GM23338 (cell line): ENCODE data around the gene MTA1. TPM values are rescaled to one million over a fixed set of nuclear protein-coding genes. Genes with fewer than 3 reads are reported as not detected.

Experiments
- ATAC-seq: fragments of 200-7000 bp; cut with Tn5 transposase; 3 replicates; pipeline ENCODE4 v1.9.1; 2020
- DNase-seq: peaks from one replicate; pipeline ENCODE4 v3.0.0-alpha.2; 2015; ENCODE audit warnings: low spot score
- H2AFZ ChIP-seq: fragments of 200-600 bp; sonication (generic); 2 replicates; pipeline ENCODE4 v1.8.0; 2016; ENCODE audit warnings: antibody characterized with exemption, mild to moderate bottlenecking, moderate library complexity
- H3F3A ChIP-seq: fragments of 200-600 bp; sonication (generic); replicated peaks from 2 replicates; pipeline ENCODE4 v1.8.0; 2017; ENCODE audit warnings: antibody characterized with exemption, mixed run types, low read depth
- H3K27ac ChIP-seq: fragments of 200-600 bp; sonication (generic); 2 replicates; pipeline ENCODE4 v1.6.1; 2016; ENCODE audit warnings: low read depth
- H3K27me3 ChIP-seq: fragments of 200-600 bp; sonication (generic); 2 replicates; pipeline ENCODE4 v1.8.0; 2016; ENCODE audit warnings: mild to moderate bottlenecking, mixed run types, moderate library complexity; ENCODE audit not compliant: insufficient read depth
- H3K36me3 ChIP-seq: fragments of 200-600 bp; sonication (generic); 2 replicates; pipeline ENCODE4 v1.8.0; 2016; ENCODE audit warnings: mild to moderate bottlenecking; ENCODE audit not compliant: insufficient read depth
- H3K4me1 ChIP-seq: fragments of 200-600 bp; sonication (generic); 2 replicates; pipeline ENCODE4 v1.8.0; 2016; ENCODE audit warnings: mild to moderate bottlenecking, moderate library complexity; ENCODE audit not compliant: insufficient read depth
- H3K4me2 ChIP-seq: fragments of 200-600 bp; sonication (generic); 2 replicates; pipeline ENCODE4 v1.7.1; 2017; ENCODE audit warnings: mixed run types
- H3K4me3 ChIP-seq: fragments of 200-600 bp; sonication (generic); 2 replicates; pipeline ENCODE4 v1.6.1; 2016; ENCODE audit warnings: mixed run types
- H3K79me2 ChIP-seq: fragments of 200-600 bp; sonication (generic); replicated peaks from 2 replicates; pipeline ENCODE4 v1.8.0; 2017; ENCODE audit warnings: mild to moderate bottlenecking; ENCODE audit not compliant: insufficient read depth
- H3K9me2 ChIP-seq: fragments of 200-600 bp; sonication (generic); 2 replicates; pipeline ENCODE4 v1.8.0; 2017; ENCODE audit not compliant: insufficient read depth
- H4K20me1 ChIP-seq: fragments of 200-600 bp; sonication (generic); replicated peaks from 2 replicates; pipeline ENCODE4 v1.8.0; 2017; ENCODE audit warnings: mild to moderate bottlenecking; ENCODE audit not compliant: insufficient read depth
- H3K27ac Mint-ChIP-seq: 2 replicates; pipeline ENCODE4 v1.8.0; 2020; ENCODE audit warnings: inconsistent platforms, mild to moderate bottlenecking, moderate library complexity, mixed read lengths
- H3K27me3 Mint-ChIP-seq: 3 replicates; pipeline ENCODE4 v1.8.0; 2022; ENCODE audit warnings: low read depth, mild to moderate bottlenecking, moderate library complexity, mixed read lengths, inconsistent platforms; ENCODE audit not compliant: insufficient read depth, poor library complexity
- H3K36me3 Mint-ChIP-seq: 3 replicates; pipeline ENCODE4 v1.8.0; 2021; ENCODE audit warnings: low read depth, mild to moderate bottlenecking, inconsistent platforms, moderate library complexity, mixed read lengths
- H3K4me1 Mint-ChIP-seq: 3 replicates; pipeline ENCODE4 v1.8.0; 2020; ENCODE audit warnings: mild to moderate bottlenecking, inconsistent platforms, mixed read lengths
- H3K4me3 Mint-ChIP-seq: 3 replicates; pipeline ENCODE4 v1.8.0; 2021; ENCODE audit warnings: moderate library complexity, mild to moderate bottlenecking, inconsistent platforms, mixed read lengths
- H3K9me3 Mint-ChIP-seq: 3 replicates; pipeline ENCODE4 v1.8.0; 2020; ENCODE audit warnings: moderate library complexity, mild to moderate bottlenecking, inconsistent platforms, mixed read lengths
- CREB1 ChIP-seq: fragments of 250-450 bp; sonication (Bioruptor Pico); IDR thresholded peaks from 2 replicates; pipeline ENCODE4 v1.5.0; 2020; ENCODE audit warnings: low read depth, mild to moderate bottlenecking, moderate library complexity
- EZH2 ChIP-seq: fragments of 200-600 bp; sonication (generic); IDR thresholded peaks from one replicate; pipeline ENCODE4 v1.8.0; 2017; ENCODE audit warnings: antibody characterized with exemption, mild to moderate bottlenecking, low read depth; ENCODE audit not compliant: unreplicated experiment
- EZH2phosphoT487 ChIP-seq: fragments of 200-600 bp; sonication (generic); IDR thresholded peaks from one replicate; pipeline ENCODE4 v1.8.1; 2018; ENCODE audit warnings: antibody characterized with exemption; ENCODE audit not compliant: unreplicated experiment
- JUNB ChIP-seq: IDR thresholded peaks from one replicate; pipeline ENCODE4 v1.6.1; 2016; ENCODE audit warnings: antibody characterized with exemption; ENCODE audit not compliant: unreplicated experiment
- NANOG ChIP-seq: IDR thresholded peaks from 2 replicates; pipeline ENCODE4 v1.6.1; 2016; ENCODE audit warnings: antibody characterized with exemption, borderline replicate concordance
- POLR2AphosphoS5 ChIP-seq: IDR thresholded peaks from 2 replicates; pipeline ENCODE4 v1.6.1; 2016; ENCODE audit warnings: antibody characterized with exemption, low read depth
- STAT1 ChIP-seq: IDR thresholded peaks from one replicate; pipeline ENCODE4 v1.6.1; 2016; ENCODE audit warnings: antibody characterized with exemption; ENCODE audit not compliant: unreplicated experiment
- ZNF114 ChIP-seq: fragments of 250-450 bp; sonication (Bioruptor Pico); IDR thresholded peaks from 2 replicates; pipeline ENCODE4 v1.5.0; 2020; ENCODE audit warnings: mild to moderate bottlenecking, moderate library complexity
- ZNF331 ChIP-seq: fragments of 250-450 bp; sonication (Bioruptor Pico); IDR thresholded peaks from 2 replicates; pipeline ENCODE4 v1.5.0; 2020; ENCODE audit warnings: low read depth, mild to moderate bottlenecking, moderate library complexity
- polyA plus RNA-seq: library from polyadenylated mRNA; unstranded; fragments of >200 nt; fragmentation: Nextera tagmentation; extraction: Ambion mirVana; gene quantifications from 2 replicates; pipeline ENCODE4 v1.2.1, GENCODE V29; 2016
- total RNA-seq: library from RNA; depleted of rRNA; stranded (reverse); fragments of >200 nt; shearing (Covaris generic); gene quantifications from 2 replicates; pipeline ENCODE4 v1.2.3, GENCODE V29; 2014
- TF ChIP-seq, protein P1 (sequence below), 2 experiments: fragments of 200-600 bp in 1 of 2; sonication (generic) in 1 of 2; conservative IDR thresholded peaks; 2 replicates each; pipeline versions ENCODE4 v1.5.1 to v1.6.1; 2016 to 2017; ENCODE audit warnings: antibody characterized with exemption in 2 of 2, low read depth in 2 of 2, mild to moderate bottlenecking in 2 of 2, moderate library complexity in 1 of 2
- TF ChIP-seq, protein P2 (sequence below): fragments of 250-450 bp; sonication (Bioruptor Pico); IDR thresholded peaks from 2 replicates; pipeline ENCODE4 v1.5.0; 2020; ENCODE audit warnings: mild to moderate bottlenecking, moderate library complexity
- TF ChIP-seq, protein P3 (sequence below): IDR thresholded peaks from one replicate; pipeline ENCODE4 v1.6.1; 2018; ENCODE audit warnings: antibody characterized with exemption; ENCODE audit not compliant: unreplicated experiment
- TF ChIP-seq, protein P4 (sequence below): IDR thresholded peaks from 2 replicates; pipeline ENCODE4 v1.6.1; 2016; ENCODE audit warnings: antibody characterized with exemption

Gene MTA1
- total and polyA plus RNA-seq, 2 experiments from 2014 or later: 53.3 to 126 TPM

DNA sequence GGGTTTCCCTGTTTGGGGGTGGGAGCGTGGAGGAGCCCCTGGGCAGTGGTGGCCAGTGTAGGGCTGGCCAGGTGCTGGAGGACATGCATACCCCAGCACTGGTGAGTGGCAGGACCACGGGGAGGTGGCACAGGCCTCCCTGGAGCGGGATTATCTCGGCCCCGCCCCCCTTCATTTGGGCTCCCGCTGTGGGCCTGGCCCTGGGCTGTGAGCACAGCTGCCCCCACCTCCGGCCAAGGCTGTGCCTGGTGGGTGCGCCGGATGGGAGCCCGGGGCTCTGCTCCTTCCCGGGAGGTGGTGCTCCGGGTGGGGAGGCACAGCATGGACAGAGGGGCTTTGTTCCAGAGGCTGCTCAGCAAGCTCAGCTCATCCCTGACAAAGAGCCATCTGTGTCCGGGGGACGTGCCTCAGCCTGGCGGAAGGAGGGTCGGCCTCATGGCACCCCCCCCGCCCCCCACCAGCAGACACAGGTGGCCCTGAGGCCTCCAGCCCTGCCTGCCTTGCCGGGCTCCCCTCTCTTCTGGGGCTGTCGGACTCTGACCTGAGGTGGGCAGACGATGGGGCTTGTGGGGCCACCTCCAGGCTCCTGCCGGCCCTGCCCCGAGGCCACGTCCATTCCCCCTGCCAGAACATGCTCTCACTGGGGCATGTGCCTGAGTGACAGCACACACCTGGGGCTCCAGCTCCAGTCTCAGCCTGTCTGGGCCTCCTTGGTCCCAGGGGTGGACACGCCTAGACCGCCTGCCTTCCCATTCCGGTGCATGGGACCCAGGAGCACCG lies 79.8 kb downstream of the MTA1 start:
- H4K20me1 ChIP-seq: no peaks in the 10 kb centered on the region
- H3K4me1 ChIP-seq: no peaks in the 10 kb centered on the region
- no peaks in the 10 kb centered on the region for H3K79me2 ChIP-seq
- Mint-ChIP-seq H3K36me3 (no peaks in the 10 kb centered on the region), H3K4me3 (no peak overlapping the region), H3K9me3 (no peaks in the 10 kb centered on the region), H3K27ac (no peak overlapping the region), H3K4me1 (0 out of 3 replicates have a peak, but pooled peaks cover 2% of the 10 kb centered on the region), H3K27me3 (peaks cover 3% of the 10 kb centered on the region)
- no peaks in the 10 kb centered on the region for H3F3A ChIP-seq
- H3K4me2 ChIP-seq: no peak overlapping the region
- no peak for DNase-seq
- no peaks in the 10 kb centered on the region for H3K27me3 ChIP-seq
- peak; percentile 51 for ATAC-seq
- TF ChIP-seq JUNB (no peak), STAT1 (no peak), EZH2 (no peak), EZH2phosphoT487 (no peak), NANOG (no peak), POLR2AphosphoS5 (no peak), CREB1 (no peak), ZNF114 (CRISPR knock-in tag) (no peak), ZNF331 (CRISPR knock-in tag) (no peak)
- TF ChIP-seq, protein P1, sequence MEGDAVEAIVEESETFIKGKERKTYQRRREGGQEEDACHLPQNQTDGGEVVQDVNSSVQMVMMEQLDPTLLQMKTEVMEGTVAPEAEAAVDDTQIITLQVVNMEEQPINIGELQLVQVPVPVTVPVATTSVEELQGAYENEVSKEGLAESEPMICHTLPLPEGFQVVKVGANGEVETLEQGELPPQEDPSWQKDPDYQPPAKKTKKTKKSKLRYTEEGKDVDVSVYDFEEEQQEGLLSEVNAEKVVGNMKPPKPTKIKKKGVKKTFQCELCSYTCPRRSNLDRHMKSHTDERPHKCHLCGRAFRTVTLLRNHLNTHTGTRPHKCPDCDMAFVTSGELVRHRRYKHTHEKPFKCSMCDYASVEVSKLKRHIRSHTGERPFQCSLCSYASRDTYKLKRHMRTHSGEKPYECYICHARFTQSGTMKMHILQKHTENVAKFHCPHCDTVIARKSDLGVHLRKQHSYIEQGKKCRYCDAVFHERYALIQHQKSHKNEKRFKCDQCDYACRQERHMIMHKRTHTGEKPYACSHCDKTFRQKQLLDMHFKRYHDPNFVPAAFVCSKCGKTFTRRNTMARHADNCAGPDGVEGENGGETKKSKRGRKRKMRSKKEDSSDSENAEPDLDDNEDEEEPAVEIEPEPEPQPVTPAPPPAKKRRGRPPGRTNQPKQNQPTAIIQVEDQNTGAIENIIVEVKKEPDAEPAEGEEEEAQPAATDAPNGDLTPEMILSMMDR (conservative IDR thresholded peaks at IDR 0.05; ENCODE audit: low read depth in 2 of 2): no peak
- TF ChIP-seq, protein P2, sequence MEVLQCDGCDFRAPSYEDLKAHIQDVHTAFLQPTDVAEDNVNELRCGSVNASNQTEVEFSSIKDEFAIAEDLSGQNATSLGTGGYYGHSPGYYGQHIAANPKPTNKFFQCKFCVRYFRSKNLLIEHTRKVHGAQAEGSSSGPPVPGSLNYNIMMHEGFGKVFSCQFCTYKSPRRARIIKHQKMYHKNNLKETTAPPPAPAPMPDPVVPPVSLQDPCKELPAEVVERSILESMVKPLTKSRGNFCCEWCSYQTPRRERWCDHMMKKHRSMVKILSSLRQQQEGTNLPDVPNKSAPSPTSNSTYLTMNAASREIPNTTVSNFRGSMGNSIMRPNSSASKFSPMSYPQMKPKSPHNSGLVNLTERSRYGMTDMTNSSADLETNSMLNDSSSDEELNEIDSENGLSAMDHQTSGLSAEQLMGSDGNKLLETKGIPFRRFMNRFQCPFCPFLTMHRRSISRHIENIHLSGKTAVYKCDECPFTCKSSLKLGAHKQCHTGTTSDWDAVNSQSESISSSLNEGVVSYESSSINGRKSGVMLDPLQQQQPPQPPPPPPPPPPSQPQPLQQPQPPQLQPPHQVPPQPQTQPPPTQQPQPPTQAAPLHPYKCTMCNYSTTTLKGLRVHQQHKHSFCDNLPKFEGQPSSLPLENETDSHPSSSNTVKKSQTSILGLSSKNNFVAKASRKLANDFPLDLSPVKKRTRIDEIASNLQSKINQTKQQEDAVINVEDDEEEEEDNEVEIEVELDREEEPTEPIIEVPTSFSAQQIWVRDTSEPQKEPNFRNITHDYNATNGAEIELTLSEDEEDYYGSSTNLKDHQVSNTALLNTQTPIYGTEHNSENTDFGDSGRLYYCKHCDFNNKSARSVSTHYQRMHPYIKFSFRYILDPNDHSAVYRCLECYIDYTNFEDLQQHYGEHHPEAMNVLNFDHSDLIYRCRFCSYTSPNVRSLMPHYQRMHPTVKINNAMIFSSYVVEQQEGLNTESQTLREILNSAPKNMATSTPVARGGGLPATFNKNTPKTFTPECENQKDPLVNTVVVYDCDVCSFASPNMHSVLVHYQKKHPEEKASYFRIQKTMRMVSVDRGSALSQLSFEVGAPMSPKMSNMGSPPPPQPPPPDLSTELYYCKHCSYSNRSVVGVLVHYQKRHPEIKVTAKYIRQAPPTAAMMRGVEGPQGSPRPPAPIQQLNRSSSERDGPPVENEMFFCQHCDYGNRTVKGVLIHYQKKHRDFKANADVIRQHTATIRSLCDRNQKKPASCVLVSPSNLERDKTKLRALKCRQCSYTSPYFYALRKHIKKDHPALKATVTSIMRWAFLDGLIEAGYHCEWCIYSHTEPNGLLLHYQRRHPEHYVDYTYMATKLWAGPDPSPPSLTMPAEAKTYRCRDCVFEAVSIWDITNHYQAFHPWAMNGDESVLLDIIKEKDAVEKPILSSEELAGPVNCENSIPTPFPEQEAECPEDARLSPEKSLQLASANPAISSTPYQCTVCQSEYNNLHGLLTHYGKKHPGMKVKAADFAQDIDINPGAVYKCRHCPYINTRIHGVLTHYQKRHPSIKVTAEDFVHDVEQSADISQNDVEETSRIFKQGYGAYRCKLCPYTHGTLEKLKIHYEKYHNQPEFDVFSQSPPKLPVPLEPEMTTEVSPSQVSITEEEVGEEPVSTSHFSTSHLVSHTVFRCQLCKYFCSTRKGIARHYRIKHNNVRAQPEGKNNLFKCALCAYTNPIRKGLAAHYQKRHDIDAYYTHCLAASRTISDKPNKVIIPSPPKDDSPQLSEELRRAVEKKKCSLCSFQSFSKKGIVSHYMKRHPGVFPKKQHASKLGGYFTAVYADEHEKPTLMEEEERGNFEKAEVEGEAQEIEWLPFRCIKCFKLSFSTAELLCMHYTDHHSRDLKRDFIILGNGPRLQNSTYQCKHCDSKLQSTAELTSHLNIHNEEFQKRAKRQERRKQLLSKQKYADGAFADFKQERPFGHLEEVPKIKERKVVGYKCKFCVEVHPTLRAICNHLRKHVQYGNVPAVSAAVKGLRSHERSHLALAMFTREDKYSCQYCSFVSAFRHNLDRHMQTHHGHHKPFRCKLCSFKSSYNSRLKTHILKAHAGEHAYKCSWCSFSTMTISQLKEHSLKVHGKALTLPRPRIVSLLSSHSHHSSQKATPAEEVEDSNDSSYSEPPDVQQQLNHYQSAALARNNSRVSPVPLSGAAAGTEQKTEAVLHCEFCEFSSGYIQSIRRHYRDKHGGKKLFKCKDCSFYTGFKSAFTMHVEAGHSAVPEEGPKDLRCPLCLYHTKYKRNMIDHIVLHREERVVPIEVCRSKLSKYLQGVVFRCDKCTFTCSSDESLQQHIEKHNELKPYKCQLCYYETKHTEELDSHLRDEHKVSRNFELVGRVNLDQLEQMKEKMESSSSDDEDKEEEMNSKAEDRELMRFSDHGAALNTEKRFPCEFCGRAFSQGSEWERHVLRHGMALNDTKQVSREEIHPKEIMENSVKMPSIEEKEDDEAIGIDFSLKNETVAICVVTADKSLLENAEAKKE: no peak
- TF ChIP-seq, protein P3, sequence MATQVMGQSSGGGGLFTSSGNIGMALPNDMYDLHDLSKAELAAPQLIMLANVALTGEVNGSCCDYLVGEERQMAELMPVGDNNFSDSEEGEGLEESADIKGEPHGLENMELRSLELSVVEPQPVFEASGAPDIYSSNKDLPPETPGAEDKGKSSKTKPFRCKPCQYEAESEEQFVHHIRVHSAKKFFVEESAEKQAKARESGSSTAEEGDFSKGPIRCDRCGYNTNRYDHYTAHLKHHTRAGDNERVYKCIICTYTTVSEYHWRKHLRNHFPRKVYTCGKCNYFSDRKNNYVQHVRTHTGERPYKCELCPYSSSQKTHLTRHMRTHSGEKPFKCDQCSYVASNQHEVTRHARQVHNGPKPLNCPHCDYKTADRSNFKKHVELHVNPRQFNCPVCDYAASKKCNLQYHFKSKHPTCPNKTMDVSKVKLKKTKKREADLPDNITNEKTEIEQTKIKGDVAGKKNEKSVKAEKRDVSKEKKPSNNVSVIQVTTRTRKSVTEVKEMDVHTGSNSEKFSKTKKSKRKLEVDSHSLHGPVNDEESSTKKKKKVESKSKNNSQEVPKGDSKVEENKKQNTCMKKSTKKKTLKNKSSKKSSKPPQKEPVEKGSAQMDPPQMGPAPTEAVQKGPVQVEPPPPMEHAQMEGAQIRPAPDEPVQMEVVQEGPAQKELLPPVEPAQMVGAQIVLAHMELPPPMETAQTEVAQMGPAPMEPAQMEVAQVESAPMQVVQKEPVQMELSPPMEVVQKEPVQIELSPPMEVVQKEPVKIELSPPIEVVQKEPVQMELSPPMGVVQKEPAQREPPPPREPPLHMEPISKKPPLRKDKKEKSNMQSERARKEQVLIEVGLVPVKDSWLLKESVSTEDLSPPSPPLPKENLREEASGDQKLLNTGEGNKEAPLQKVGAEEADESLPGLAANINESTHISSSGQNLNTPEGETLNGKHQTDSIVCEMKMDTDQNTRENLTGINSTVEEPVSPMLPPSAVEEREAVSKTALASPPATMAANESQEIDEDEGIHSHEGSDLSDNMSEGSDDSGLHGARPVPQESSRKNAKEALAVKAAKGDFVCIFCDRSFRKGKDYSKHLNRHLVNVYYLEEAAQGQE: no peak
- TF ChIP-seq, protein P4, sequence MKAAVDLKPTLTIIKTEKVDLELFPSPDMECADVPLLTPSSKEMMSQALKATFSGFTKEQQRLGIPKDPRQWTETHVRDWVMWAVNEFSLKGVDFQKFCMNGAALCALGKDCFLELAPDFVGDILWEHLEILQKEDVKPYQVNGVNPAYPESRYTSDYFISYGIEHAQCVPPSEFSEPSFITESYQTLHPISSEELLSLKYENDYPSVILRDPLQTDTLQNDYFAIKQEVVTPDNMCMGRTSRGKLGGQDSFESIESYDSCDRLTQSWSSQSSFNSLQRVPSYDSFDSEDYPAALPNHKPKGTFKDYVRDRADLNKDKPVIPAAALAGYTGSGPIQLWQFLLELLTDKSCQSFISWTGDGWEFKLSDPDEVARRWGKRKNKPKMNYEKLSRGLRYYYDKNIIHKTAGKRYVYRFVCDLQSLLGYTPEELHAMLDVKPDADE: no peak
- no peaks in the 10 kb centered on the region for H3K9me2 ChIP-seq
- no peak overlapping the region for H3K4me3 ChIP-seq
- H2AFZ ChIP-seq: no peak overlapping the region
- no peaks in the 10 kb centered on the region for H3K36me3 ChIP-seq
- no peak overlapping the region for H3K27ac ChIP-seq
